DND-41 (cell line): Measurements from ENCODE around the gene SPEF2.
A peak's percentile ranks its signal among the peaks of the same experiment; 100 is the strongest.

Experiments used
- ATAC-seq: fragments of 200-7000 bp; cut with Tn5 transposase; 3 replicates; pipeline ENCODE4 v1.9.1; 2021; ENCODE audit warnings: low read depth; ENCODE audit not compliant: insufficient read depth
- DNase-seq: peaks from one replicate; pipeline ENCODE4 v3.0.0-alpha.2; 2020
- H2AFZ ChIP-seq: 2 replicates; pipeline ENCODE4 v1.6.0; 2012; ENCODE audit warnings: low read depth, low read length
- H3K27ac ChIP-seq: 2 replicates; pipeline ENCODE4 v1.5.1; 2012; ENCODE audit warnings: low read length, inconsistent platforms
- H3K27me3 ChIP-seq: fragments of 200-600 bp; sonication (generic); 2 replicates; pipeline ENCODE4 v1.6.0; 2012; ENCODE audit warnings: low read length, mild to moderate bottlenecking, inconsistent platforms; ENCODE audit not compliant: insufficient read depth, poor library complexity
- H3K36me3 ChIP-seq: 2 replicates; pipeline ENCODE4 v1.5.1; 2012; ENCODE audit warnings: low read length, inconsistent platforms; ENCODE audit not compliant: insufficient read depth
- H3K4me1 ChIP-seq: 2 replicates; pipeline ENCODE4 v1.5.1; 2012; ENCODE audit warnings: mild to moderate bottlenecking, low read length; ENCODE audit not compliant: insufficient read depth
- H3K4me2 ChIP-seq: 2 replicates; pipeline ENCODE4 v1.6.0; 2012; ENCODE audit warnings: mild to moderate bottlenecking, moderate library complexity, low read length, inconsistent platforms; ENCODE audit not compliant: insufficient read depth
- H3K4me3 ChIP-seq, 2 experiments: fragments of 200-600 bp in 1 of 2; shearing (Covaris generic) in 1 of 2; 2 replicates each; pipeline ENCODE4 v1.5.1; 2012 to 2016; ENCODE audit warnings: inconsistent platforms in 2 of 2, low read length in 2 of 2, mild to moderate bottlenecking in 2 of 2, low read depth in 1 of 2, moderate library complexity in 1 of 2
- H3K79me2 ChIP-seq: 2 replicates; pipeline ENCODE4 v1.6.0; 2012; ENCODE audit warnings: low read length, inconsistent platforms; ENCODE audit not compliant: insufficient read depth
- H3K9ac ChIP-seq: 2 replicates; pipeline ENCODE4 v1.6.0; 2012; ENCODE audit warnings: low read depth, mild to moderate bottlenecking, inconsistent platforms, low read length, moderate library complexity
- H3K9me3 ChIP-seq: 2 replicates; pipeline ENCODE4 v1.5.1; 2012; ENCODE audit warnings: low read length, moderate library complexity, mild to moderate bottlenecking, inconsistent platforms; ENCODE audit not compliant: insufficient read depth, severe bottlenecking
- H4K20me1 ChIP-seq: 2 replicates; pipeline ENCODE4 v1.6.0; 2012; ENCODE audit warnings: low read length; ENCODE audit not compliant: insufficient read depth
- EZH2 ChIP-seq: IDR thresholded peaks from 3 replicates; pipeline ENCODE4 v1.6.1; 2012; ENCODE audit warnings: borderline replicate concordance, low read depth, mild to moderate bottlenecking, moderate library complexity, low read length, inconsistent platforms; ENCODE audit not compliant: severe bottlenecking
- TF ChIP-seq, protein P1 (sequence below): IDR thresholded peaks from 2 replicates; pipeline ENCODE4 v1.5.1; 2012; ENCODE audit warnings: borderline replicate concordance, low read length, moderate library complexity, mild to moderate bottlenecking; ENCODE audit not compliant: poor library complexity, severe bottlenecking; ENCODE audit errors: extremely low read depth

Gene SPEF2

GRCh38 chr5:35626553-35626952 lies 8.9 kb downstream of the SPEF2 start:
- Histone ChIP-seq H3K36me3 (peaks cover 19% of the 10 kb centered on the region), H3K4me2 (no peak overlapping the region), H3K9me3 (no peaks in the 10 kb centered on the region), H4K20me1 (no peaks in the 10 kb centered on the region), H3K27me3 (no peaks in the 10 kb centered on the region), H3K4me1 (0 out of 2 replicates have a peak, but pooled peaks cover 4% of the 10 kb centered on the region), H3K9ac (no peak overlapping the region), H3K79me2 (no peaks in the 10 kb centered on the region), H3K27ac (no peak overlapping the region), H2AFZ (no peak overlapping the region), H3K4me3 (no peak overlapping the region)
- ATAC-seq: no peak
- TF ChIP-seq EZH2: no peak
- TF ChIP-seq, protein P1, sequence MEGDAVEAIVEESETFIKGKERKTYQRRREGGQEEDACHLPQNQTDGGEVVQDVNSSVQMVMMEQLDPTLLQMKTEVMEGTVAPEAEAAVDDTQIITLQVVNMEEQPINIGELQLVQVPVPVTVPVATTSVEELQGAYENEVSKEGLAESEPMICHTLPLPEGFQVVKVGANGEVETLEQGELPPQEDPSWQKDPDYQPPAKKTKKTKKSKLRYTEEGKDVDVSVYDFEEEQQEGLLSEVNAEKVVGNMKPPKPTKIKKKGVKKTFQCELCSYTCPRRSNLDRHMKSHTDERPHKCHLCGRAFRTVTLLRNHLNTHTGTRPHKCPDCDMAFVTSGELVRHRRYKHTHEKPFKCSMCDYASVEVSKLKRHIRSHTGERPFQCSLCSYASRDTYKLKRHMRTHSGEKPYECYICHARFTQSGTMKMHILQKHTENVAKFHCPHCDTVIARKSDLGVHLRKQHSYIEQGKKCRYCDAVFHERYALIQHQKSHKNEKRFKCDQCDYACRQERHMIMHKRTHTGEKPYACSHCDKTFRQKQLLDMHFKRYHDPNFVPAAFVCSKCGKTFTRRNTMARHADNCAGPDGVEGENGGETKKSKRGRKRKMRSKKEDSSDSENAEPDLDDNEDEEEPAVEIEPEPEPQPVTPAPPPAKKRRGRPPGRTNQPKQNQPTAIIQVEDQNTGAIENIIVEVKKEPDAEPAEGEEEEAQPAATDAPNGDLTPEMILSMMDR: no peak
- DNase-seq: no peak

DNA sequence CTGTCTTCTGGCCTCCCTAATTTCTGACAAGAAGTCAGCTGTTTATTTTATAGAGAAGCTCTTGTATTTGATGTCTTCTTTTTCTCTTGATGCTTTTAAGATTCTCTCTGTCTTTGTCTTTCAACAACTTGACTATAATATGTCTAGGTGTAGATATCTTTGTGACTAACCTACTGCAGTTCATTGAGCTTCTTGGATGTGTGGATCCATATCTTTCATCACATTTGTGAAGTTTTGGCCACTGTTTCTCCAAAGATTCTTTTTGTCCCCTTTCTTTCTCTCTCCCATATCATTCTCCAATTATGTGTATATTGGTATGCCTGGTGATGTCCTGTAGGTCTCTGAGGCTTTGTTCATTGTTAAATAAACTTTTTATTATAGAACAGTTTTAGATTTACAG lies 16.7 kb downstream of the SPEF2 start:
- Histone ChIP-seq H3K4me3 (no peak overlapping the region), H3K27ac (no peak overlapping the region), H3K79me2 (no peaks in the 10 kb centered on the region), H3K4me2 (no peak overlapping the region), H3K4me1 (no peaks in the 10 kb centered on the region), H3K9ac (no peak overlapping the region), H4K20me1 (no peaks in the 10 kb centered on the region), H3K9me3 (peaks cover 6% of the 10 kb centered on the region), H2AFZ (no peak overlapping the region), H3K27me3 (no peaks in the 10 kb centered on the region), H3K36me3 (peaks cover 31% of the 10 kb centered on the region)
- TF ChIP-seq EZH2: no peak
- TF ChIP-seq, protein P1: no peak
- no peak for ATAC-seq
- no peak for DNase-seq

DNA sequence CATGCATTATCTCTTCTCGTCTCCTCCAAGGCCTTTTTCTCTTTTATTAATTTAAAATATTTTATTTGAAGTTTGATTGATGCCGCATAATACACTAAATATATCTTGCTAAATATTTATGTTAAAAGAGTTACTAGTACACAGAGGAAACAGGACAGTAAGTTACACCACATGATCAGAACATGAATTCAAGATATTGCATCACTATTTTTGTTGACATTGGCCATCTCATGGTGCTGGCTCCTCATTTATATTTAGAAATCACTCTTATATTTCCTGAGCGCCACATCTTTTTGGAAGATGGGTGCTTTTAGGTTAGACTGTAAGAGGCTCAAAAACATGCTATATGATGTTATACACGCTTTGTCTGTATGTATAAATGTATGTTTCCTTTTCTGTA lies 23.0 kb downstream of the SPEF2 start:
- Histone ChIP-seq H3K79me2 (no peaks in the 10 kb centered on the region), H3K9ac (no peak overlapping the region), H3K36me3 (peaks cover 3% of the 10 kb centered on the region; the same call in 1 of the 2 replicates), H3K27ac (no peak overlapping the region), H3K27me3 (no peaks in the 10 kb centered on the region), H3K9me3 (no peaks in the 10 kb centered on the region), H4K20me1 (no peaks in the 10 kb centered on the region), H3K4me3 (no peak overlapping the region), H2AFZ (no peak overlapping the region), H3K4me2 (no peak overlapping the region), H3K4me1 (no peaks in the 10 kb centered on the region)
- ATAC-seq (no peak), DNase-seq (no peak)
- TF ChIP-seq, protein P1: no peak
- TF ChIP-seq EZH2: no peak

DNA sequence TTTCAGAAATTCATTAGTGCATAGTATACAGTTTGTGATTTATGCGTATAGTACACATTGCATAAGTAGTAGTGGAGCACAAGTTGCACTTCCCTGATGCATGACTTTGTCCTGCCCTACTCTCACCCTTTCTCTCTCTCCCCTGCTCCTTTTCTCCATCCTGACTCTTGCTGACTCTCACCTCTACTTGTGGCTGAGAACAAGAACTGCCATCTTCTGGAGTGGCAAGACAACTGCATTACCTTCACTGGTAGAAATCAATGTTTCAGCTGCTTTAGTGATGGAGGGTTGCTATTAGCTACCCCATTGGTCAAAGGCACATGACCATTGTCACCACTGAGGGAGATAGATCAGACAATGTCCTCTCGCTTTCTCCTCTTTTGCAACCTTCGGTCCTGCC lies 26.9 kb downstream of the SPEF2 start:
- H3K36me3 ChIP-seq: no peaks in the 10 kb centered on the region
- no peaks in the 10 kb centered on the region for H3K9me3 ChIP-seq
- TF ChIP-seq, protein P1: peak; percentile 21
- no peak for TF ChIP-seq EZH2
- no peaks in the 10 kb centered on the region for H4K20me1 ChIP-seq
- 0 out of 3 replicates have a peak, but pooled peaks have one; percentile 45 for ATAC-seq
- no peaks in the 10 kb centered on the region for H3K27me3 ChIP-seq
- H3K4me2 ChIP-seq: no peak overlapping the region
- DNase-seq: no peak
- no peak overlapping the region for H3K4me3 ChIP-seq
- no peak overlapping the region for H3K9ac ChIP-seq
- H2AFZ ChIP-seq: no peak overlapping the region
- H3K27ac ChIP-seq: no peak overlapping the region
- no peaks in the 10 kb centered on the region for H3K79me2 ChIP-seq
- no peaks in the 10 kb centered on the region for H3K4me1 ChIP-seq
